PC-3 (cell line): ENCODE results near the gene GET3.

Source experiments
- EZH2 ChIP-seq: fragments of 300-600 bp; sonication (generic); IDR thresholded peaks from one replicate; pipeline ENCODE4 v1.6.1; 2017; ENCODE audit warnings: antibody characterized with exemption, mild to moderate bottlenecking, low read length; ENCODE audit not compliant: unreplicated experiment
- EZH2phosphoT487 ChIP-seq: fragments of 300-600 bp; sonication (generic); IDR thresholded peaks from 2 replicates; pipeline ENCODE4 v1.6.1; 2018; ENCODE audit warnings: mild to moderate bottlenecking, antibody characterized with exemption, low read length, borderline replicate concordance
- TF ChIP-seq, protein P1 (sequence below): fragments of 300-600 bp; sonication (generic); conservative IDR thresholded peaks from 2 replicates; pipeline ENCODE4 v1.5.1; 2017; ENCODE audit warnings: antibody characterized with exemption, low read depth, mild to moderate bottlenecking, low read length

DNA sequence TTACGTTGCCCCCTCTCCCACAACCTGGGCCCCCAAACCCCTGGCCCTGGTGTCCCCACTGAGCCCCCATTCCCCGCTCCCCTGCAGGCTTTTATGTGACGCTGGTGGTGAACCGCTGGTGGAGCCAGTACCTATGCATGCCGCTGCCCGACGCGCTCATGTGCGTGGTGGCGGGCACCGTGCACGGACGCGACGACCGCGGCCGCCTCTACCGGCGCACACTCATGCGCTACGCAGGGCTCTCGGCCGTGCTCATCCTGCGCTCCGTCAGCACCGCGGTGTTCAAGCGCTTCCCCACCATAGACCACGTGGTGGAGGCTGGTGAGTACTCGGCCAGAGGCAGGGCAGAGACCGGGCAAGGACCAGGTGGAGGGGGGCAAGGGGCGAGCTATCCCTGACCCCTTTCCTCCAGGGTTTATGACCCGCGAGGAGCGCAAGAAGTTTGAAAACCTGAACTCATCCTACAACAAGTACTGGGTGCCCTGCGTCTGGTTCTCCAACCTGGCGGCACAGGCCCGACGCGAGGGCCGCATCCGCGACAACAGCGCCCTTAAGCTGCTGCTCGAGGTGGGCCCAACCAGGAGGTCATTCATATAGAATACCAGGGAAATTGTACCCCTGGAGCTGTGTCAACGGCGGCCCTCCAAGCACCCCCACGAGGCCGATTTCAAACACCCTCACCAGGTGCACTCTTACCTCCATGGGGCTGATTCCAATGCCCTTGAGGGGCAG, 17.3 kb downstream of the GET3 start:
- TF ChIP-seq, protein P1, sequence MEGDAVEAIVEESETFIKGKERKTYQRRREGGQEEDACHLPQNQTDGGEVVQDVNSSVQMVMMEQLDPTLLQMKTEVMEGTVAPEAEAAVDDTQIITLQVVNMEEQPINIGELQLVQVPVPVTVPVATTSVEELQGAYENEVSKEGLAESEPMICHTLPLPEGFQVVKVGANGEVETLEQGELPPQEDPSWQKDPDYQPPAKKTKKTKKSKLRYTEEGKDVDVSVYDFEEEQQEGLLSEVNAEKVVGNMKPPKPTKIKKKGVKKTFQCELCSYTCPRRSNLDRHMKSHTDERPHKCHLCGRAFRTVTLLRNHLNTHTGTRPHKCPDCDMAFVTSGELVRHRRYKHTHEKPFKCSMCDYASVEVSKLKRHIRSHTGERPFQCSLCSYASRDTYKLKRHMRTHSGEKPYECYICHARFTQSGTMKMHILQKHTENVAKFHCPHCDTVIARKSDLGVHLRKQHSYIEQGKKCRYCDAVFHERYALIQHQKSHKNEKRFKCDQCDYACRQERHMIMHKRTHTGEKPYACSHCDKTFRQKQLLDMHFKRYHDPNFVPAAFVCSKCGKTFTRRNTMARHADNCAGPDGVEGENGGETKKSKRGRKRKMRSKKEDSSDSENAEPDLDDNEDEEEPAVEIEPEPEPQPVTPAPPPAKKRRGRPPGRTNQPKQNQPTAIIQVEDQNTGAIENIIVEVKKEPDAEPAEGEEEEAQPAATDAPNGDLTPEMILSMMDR: no peak
- TF ChIP-seq EZH2phosphoT487: no peak
- TF ChIP-seq EZH2: no peak
